NCI-H2107 treated with DMSO at 0.1 percent for 48 hours (cell line): Measurements from ENCODE around the gene CFLAR.
A peak's percentile ranks its signal among the peaks of the same experiment; 100 is the strongest.
"Not testable (repeated sequence)": the region's sequence is repeated elsewhere in the genome, so short reads cannot be mapped to it uniquely, and the experiment has no call there.

Source experiments
- DNase-seq: peaks from one replicate; lab custom pipeline; 2025; ENCODE audit not compliant: unreplicated experiment; lab: John Stamatoyannopoulos, UW

CFLAR gene

DNA sequence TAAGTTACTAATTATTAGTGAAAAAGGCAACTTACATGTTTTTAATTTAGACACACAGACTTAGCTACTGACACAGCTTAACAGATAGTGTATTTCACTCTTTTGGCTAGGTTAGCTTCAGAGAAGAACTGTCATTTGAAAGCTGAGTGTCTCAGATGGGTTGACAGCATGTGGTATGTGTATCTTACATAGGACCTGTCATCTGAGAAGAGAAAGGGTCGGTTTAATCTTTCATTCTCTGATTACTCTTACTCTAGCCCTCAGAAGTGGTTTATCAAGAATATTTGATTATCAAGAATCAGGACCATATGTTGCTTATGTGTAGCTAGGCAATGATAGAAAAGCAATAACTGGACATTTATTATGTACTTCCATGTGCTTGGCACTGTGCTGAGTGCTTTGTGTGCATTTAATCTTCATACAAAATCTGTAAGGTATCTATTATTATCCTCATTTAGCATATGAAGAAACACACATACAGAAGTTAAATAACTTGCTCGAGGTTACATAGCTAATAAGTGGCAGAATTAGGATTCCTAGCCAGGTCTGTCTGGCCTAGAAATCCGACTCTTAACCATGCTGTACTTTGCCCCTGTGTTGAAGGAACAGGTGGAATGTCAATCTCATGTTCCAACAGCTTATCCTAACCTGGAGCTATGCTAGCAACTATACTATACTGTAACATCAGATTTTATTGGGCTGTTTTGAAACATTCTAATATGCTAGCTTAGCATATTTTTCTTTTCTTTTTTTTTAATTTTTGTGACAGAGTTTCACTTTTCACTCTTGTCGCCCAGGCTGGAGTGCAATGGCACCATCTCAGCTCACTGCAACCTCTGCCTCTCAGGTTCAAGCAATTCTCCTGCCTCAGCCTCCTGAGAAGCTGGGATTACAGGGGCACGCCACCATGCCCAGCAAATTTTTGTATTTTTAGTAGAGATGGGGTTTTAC is 28.4 kb downstream of the CFLAR start:
- DNase-seq, result no peak

DNA sequence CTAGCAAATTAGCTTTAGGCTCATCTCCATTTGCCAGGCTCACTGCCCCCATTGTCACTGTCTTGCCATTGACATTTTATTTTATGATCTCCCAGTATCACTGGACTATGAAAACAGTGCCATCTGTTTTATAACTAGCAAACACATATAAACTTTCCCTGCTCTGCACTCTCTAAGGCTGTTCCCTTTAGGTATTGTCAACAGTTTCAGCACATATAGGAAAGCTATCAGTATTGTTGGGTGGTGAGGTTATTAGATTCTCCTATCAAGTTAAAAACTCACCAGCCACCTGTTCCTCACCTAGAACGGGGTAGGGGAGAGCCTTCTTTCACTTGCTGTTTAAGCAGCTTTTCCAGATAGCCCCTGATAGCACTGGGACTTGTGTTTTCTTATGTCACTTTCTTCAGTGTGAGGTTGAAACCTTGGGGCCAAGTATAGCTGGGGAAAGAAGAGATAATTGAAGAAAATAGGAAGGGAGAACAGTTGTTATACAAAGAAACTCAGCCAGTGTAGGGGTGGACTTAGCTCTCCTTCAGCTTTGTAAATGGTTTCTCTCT is 32.5 kb downstream of the CFLAR start:
- no peak for DNase-seq

DNA sequence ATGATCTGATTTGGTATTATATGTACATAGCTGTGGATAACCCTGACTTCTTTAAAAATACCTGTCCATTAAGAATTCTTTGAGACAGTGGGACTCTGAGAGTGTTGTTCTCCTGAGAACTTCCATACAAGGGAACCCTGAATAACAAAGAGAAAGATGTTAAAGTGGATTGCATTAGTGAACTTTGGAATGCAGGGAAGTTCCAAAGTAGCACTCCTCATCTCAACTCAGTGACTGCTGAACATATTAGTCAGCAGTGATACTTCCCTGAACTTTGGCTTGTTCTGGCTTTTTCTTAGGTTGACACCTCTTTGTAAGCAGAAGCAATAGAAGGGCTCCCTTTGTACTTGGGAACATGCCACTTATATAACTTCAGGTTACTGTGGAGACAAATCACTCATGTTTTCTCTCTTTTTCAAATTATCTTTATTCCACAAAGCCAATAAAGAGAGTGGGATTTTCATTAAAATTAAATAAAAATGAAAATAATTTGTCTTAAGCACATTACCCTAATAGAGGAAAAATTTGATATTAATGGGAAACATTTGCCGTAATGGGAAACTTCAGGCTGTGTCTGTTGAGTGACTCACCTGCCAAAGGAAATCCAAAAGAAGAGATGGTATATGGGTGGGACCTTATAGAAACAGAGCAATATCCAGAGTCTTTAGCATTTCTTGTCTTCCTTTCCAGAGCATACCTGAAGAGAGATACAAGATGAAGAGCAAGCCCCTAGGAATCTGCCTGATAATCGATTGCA is 33.3 kb downstream of the CFLAR start:
- no peak for DNase-seq

DNA sequence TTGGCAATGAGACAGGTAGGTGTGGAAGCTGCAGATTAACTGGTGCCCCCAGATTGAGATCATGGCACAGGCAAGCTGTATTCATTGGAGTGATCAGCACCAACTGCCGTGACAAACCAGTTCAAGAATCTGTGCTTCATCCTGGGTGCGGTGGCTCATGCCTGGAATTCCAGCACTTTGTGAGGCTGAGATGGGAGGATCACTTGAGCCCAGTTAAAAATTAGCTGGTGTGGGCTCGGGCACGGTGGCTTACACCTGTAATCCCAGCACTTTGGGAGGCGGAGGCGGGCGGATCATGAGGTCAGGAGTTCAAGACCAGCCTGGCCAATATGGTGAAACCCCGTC is 33.8 kb downstream of the CFLAR start:
- DNase-seq, result not testable (repeated sequence)

DNA sequence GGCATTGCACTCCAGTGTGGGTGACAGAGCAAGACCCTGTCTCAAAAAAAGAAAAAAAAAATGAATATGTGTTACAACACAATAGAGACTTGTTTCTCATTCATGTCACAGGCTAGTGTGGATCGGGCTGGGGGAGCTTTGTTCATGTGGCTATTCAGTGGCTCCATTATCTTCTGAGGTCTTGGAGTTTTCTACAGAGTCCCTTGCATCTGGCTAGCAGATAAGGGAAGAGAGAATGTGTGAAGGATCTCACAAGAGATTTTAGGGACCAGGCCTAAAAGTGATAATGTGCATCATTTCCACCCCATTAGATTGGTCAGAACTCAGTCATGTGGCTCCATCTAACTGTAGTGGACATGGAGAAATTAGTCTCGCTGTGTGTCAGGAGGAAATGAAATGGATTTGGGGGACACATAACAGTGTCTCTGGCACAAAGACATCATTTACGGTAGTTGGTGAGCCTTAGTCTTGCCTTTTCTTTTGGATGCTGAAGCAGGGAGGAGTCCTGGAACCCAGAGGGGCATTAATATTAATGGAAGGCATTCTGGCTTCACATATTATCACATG is 34.6 kb downstream of the CFLAR start:
- no peak for DNase-seq

DNA sequence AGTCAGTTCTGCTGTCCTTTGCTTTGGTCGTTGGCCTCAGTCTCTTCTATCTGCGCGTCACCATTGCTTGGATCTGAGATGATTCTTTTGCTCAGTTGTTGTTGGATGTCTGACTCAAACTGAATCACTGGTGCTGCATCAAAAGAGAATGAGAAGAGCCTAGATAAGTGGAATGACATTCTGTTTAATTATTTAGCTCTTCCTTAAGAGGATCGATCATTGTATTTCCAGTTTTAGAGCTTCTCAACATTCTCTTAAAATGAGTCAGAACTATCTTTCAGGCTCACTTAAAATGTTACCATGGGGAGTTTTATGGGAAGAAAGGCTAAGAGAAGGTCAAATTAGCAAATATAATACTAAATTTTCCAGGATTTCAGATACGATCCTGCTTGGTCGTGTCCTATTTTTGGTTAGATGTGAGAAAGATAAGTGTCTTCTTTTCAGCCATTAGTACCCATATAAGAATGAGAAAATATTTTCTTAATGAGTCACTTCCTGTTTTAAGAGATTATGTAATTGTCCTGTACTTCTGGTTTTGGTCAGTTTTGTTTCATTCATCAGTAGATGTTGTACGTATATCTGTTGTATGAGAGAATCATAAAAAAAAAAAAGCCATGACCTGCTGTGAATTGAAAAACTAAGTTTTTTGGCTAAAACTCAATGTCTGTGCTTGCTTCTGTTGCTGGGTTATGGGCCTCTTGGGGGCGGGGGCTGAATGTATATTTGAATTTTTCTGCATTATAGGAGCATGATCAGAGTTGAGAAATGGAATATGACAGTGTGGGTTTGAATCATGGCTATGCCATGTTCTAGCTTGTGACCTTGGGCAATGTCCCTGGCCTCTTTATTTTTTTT is 35.4 kb downstream of the CFLAR start:
- DNase-seq, result no peak

DNA sequence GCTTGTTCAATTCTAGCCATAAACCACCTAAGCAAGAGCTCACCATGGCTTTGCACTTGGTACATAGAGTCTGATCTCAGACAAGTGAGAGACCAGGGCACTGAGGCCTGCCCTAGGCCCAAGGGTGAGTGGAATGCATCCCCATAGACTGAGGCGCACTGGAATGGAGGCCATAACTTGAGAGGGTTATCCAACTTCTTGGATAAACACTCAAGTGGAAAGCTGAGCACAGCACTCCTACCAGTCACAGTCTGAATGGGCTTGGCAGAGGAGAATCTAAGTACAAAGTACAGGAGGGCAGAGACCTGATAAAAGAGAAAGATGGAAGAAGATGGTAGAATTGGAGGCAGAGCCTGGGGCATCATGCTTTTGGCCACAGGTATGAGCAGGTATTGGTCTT is 36.6 kb downstream of the CFLAR start:
- no peak for DNase-seq

DNA sequence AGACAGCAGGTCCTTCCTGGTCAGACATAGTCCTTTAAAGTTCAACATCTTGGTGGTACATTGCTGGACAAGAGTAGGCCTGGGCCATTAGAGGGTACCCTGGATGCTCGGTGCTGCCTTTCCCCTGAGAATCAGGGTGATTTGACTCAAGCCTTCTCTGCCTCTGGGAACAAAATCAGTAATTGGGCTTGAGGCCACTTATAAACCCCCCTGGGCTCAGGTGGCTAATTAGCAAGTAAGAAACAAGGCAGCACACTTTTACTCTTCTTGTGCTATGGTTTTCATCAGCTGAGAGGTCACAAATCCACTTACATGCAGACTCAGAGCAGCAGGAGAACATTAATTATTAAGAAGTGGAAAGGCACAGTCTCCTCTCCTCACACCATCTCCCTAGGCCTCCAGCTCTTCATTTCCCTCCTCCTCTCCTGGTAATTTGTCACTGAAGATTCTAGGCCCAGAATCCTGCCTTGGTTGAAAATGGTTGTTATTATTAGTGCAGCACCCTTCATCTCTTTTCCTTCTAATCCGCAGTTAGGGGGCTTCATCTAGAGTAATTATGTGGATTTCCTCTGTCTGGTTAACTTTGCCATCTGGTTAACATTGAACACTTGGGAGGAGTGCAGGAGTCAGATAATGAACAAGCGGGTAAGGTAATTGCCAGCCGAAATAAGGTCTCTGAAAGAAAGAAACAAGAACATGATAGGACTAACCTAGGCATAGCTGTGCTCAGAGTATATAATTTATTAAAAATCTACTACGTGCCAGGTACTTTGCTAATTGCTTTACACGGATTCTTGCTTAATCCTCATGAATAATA is 37.2 kb downstream of the CFLAR start:
- DNase-seq, result no peak

DNA sequence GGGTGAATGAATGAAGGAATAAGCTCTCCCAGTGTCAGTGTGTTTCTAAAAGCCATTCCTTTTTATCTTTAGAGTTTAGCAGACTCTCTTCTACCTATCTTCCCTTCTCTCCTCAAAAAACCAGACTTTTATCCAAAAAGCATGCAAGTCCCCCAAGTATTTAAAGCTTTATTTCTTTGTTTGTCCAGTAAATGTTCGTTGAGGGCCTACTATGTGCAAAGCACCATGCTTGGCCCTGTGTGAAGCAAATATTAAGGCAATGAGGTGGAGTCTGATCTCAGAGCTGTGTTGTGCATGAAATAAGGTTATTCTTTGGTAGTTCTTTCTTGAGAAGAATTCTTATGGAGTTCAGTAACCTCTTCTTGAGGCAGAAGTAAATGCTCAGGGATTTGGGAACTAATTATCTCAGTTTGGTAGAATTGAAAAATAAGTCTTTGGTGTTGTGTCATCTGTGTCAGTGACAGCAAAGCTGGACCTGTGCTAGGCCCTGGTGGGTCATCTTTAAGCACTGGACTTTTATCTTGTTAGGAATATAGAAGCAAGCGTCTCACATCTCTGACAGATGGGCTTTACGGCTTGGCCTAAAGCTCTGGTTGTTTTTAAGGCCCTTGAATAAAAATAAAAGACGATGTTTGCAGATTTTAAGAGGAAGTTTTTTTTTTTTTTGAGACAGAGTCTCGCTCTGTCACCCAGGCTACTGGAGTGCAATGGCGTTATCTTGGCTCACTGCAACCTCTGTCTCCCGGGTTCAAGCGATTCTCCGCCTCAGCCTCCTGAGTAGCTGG is 38.8 kb downstream of the CFLAR start:
- DNase-seq, result no peak

DNA sequence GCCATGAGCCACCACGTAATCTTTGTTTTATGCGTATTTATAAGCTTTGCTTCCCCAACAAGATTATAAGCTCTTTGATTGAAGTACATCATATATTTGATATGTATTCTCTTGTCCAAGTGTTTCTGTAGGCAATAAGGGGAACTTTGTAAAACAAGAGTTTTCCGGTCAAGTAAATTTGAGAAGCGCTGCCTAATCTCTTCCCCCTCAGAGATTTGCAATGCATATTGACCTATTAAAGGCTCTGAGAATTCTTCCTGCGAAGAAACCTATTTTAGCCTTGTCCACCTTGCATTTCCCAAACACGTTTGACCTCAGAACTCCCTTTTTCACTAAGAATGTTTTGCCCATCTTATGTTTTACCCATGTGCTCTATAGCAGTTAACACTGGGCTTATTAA is 40.1 kb downstream of the CFLAR start:
- no peak for DNase-seq

DNA sequence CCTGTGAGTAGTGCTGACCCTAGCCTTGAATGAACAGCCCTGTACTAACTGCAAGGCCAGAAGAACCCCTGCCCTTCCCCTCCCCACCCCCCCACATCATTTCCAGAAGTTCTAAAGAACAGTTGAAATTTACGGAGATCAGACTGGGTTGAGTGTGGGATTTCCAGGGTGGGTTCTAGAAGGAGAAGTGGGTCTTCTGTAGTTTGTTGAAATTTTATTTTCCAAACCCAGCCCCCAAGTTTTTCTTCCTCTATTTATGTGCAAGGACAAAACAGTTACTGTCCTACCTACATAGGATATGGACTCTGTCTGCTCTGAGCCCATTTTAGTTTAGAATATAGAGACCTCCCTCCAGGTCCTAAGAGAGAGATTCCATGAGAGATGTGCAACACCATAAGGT is 40.7 kb downstream of the CFLAR start:
- no peak for DNase-seq

DNA sequence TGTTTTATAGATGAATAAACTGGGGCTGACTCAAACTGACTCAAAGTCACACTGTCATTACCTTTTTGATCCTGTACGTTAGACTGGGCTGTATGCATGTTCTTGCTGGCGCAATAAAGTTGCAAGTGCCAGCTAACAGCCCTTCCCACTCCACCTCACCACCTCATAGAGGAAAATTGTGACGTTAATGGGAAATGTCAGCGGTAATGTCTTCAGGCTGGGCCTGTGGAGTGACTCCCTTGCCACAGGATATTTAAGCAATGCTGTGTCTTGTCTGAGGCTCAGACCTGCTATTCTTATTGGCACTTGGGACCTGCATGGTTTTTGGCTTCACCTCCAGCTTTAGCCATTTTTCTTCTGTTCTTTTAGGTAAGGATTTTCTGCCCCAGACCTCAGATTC is 41.7 kb downstream of the CFLAR start:
- DNase-seq, result no peak

DNA sequence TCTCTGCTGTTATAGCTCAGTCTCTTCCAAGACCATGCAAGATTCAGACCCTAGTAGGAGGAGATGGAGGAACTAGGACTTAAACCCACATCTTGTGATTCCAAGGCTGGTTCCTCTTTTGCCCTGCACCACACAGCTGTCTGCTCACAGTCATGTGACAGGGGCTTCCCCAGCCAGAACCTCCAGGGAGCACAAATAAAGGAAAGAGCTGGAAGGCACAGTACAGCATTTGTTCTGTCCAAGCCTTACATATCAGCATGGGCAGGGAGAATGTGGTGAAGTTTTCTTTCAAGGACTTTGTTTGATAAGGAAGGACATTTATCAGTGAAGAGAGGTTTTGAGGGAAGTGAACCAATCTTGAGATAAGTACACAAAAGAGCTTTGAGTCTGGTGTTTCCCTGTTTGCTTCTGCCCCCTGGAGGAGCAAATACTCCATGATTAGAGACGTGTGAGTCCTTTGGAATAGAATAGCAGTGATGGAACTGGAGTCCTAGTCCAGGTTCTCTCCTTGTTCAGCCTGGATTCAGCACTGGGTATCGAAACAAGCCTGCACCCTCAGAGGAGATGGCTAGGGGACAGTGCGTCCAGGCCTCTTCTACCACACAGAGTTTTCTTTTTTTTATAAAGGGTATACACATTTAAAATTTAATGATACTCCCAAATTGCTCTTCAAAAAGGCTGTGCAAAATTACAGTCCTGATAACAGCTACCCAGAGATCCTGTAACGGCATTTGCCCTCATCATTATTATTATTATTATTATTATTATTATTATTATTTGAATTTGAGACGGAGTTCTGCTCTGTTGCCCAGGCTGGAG is 42.4 kb downstream of the CFLAR start:
- peak; percentile 51 for DNase-seq

DNA sequence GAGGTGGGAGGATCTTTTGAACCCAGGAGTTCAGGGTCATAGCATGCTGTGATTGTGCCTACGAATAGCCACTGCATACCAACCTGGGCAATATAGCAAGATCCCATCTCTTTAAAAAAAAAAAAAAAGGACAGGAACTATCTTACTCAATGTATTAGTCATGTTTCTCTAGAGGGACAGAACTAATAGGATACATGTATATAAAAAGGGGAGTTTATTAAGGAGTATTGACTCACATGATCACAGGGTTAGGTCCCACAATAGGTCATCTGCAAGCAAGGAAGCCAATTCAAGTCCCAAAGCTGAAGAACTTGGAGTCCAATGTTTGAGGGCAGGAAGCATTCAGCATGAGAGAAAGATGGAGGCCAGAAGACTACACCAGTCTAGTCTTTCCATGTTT is 48.2 kb downstream of the CFLAR start:
- no peak for DNase-seq

DNA sequence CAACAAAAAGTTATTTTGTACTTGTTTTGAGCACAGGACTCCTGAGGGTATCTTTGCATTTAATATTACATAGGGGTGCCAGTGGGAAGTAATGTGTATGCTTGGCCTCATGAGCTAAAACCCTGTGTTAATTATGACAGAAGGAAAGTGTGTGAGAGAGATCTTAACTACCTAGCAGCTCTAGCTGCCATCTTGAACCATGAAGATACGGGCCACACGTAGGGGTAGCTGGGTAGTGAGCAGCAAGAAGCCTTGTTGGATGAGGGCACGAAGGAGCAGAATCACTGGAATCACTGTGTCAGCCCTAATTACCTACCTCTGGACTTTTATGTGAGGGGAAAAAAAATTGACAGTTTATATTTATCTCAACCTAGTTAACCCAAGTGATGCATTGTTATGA is 51.6 kb downstream of the CFLAR start:
- DNase-seq, result no peak

DNA sequence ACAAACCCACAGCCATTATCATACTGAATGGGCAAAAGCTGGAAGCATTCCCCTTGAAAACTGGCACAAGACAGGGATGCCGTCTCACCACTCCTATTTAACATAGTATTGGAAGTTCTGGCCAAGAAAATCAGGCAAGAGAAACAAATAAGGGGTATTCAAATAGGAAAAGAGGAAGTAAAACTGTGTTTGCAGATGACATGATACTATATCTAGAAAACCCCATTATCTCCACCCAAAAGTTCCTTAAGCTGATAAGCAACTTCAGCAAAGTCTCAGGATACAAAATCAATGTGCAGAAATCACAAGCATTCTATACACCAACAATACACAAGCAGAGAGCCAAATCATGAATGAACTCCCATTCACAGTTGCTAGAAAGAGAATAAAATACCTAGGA is 52.5 kb downstream of the CFLAR start:
- DNase-seq, result not testable (repeated sequence)

DNA sequence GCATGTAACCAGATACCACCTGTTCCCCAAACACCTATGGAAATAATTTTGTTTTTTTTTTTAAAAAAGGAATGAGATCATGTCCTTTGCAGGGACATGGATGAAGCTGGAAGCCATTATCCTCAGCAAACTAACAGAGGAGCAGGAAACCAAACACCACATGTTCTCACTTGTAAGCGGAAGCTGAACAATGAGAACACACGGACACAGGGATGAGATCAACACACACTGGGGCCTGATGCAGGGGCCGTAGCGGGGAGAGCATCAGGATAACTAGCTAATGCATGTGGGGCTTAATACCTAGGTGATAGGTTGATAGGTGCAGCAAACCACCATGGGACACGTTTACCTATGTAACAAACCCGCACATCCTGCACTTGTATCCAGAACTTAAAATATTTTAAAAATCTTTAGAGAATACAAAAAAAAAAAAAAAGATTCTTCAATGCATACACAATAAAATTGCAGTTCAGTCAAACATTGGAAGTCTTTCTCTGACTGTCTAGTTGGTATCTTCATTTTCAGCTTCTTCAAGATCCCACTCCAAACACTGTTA is 55.4 kb downstream of the CFLAR start:
- peak; percentile 39 for DNase-seq

DNA sequence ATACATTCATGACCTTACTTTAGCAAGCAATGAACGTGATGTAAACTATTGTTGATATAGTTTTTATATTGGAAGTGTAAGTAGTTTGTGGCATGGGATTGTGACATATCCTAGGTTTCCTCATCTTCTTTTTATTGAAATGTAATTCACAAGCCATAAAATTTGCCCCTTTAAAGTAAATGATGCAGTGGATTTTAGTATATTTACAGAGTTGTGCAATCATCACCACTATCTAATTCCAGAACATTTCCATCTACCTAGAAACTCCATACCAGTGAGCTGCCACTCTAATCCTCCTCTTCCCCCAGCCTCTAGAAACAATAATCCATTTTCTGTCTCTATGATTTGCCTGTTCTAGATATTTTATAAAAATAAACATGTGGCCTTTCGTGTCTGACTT is 56.3 kb downstream of the CFLAR start:
- no peak for DNase-seq
